Motor neuron (in vitro differentiated cells): ENCODE measurements around the gene WBP2. TPM values are rescaled to one million over a fixed set of nuclear protein-coding genes. Genes with fewer than 3 reads are reported as not detected.
"Not testable (repeated sequence)": the region's sequence is repeated elsewhere in the genome, so short reads cannot be mapped to it uniquely, and the experiment has no call there.

Experiments used
- ATAC-seq, 8 experiments: fragments of 200-7000 bp; cut with Tn5 transposase; replicated peaks in 6 of 8; 2 replicates each; pipeline ENCODE4 v1.8.0; 2021; ENCODE audit warnings: mild to moderate bottlenecking in 8 of 8, moderate library complexity in 8 of 8
- H3K27ac ChIP-seq, 2 donors: fragments of 250-450 bp; sonication (Bioruptor Pico); 2 replicates each; pipeline ENCODE4 v1.9.0; 2021; ENCODE audit warnings: antibody characterized with exemption in 2 of 2, mild to moderate bottlenecking in 2 of 2, moderate library complexity in 1 of 2
- H3K4me1 ChIP-seq, 2 donors: fragments of 250-450 bp; sonication (Bioruptor Pico); replicated peaks in 1 of 2; 2 replicates each; pipeline ENCODE4 v1.6.1; 2021; ENCODE audit warnings: antibody characterized with exemption in 2 of 2, mild to moderate bottlenecking in 2 of 2, moderate library complexity in 1 of 2
- H3K4me3 ChIP-seq, 5 donors: fragments of 250-450 bp; sonication (Bioruptor Pico); 2 replicates each; pipeline ENCODE4 v1.9.0; 2021; ENCODE audit warnings: antibody characterized with exemption in 5 of 5, mild to moderate bottlenecking in 5 of 5, moderate library complexity in 4 of 5
- WGBS, 10 experiments: fragments of 450-650 bp; shearing (Covaris generic); methylation state at CpG; one replicate each; pipeline ENCODE4 v1.0.0; 2022; 5-methylcytosine and 5-hydroxymethylcytosine counted together
- in situ Hi-C, 9 experiments: fragments of 400-800 bp; cut with MboI; loops; one replicate each; pipeline ENCODE4 v1.15.0; 2021; ENCODE audit warnings: low sequenced_read_pairs in 9 of 9, low pct_unique_long_range_greater_than_20kb in 2 of 9; ENCODE audit not compliant: unreplicated experiment in 9 of 9
- total RNA-seq, 8 experiments: library from RNA; unstranded; fragments of 300-600 nt; gene quantifications; 2 replicates each; pipeline versions ENCODE4 v1.2.3 to v1.2.4, GENCODE V29; 2022

The WBP2 gene
- total RNA-seq, 8 experiments from 2014 or later = 51.3 to 86.5 (median 60.1) TPM

DNA sequence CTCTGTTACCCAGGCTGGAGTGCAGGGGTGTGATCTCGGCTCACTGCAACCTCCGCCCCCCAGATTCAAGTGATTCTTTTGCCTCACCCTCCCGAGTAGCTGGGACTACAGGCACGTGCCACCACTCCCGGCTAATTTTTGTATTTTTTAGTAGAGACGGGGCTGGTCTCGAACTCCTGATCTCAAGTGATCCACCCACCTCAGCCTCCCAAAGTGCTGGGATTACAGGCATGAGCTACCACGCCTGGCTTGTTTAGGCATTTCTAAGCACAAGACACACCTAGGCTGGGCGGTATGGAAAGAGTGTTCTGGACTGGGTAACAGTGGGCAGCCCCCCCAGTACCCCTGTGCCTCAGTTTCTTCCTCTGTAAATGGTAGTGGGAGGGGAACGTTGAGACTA is 15.1 kb upstream of the WBP2 start:
- WGBS, 10 experiments = 50 to 96% (median 93%) methylated on average over 2 to 4 of the region's 10 CpGs; no CpG with 5 or more reads in 5 of the 10 experiments
- H3K27ac ChIP-seq, in situ Hi-C loops, H3K4me3 ChIP-seq, ATAC-seq: not testable (repeated sequence)
- peaks cover 8 to 13% of the 10 kb centered on the region in 2 donors for H3K4me1 ChIP-seq

DNA sequence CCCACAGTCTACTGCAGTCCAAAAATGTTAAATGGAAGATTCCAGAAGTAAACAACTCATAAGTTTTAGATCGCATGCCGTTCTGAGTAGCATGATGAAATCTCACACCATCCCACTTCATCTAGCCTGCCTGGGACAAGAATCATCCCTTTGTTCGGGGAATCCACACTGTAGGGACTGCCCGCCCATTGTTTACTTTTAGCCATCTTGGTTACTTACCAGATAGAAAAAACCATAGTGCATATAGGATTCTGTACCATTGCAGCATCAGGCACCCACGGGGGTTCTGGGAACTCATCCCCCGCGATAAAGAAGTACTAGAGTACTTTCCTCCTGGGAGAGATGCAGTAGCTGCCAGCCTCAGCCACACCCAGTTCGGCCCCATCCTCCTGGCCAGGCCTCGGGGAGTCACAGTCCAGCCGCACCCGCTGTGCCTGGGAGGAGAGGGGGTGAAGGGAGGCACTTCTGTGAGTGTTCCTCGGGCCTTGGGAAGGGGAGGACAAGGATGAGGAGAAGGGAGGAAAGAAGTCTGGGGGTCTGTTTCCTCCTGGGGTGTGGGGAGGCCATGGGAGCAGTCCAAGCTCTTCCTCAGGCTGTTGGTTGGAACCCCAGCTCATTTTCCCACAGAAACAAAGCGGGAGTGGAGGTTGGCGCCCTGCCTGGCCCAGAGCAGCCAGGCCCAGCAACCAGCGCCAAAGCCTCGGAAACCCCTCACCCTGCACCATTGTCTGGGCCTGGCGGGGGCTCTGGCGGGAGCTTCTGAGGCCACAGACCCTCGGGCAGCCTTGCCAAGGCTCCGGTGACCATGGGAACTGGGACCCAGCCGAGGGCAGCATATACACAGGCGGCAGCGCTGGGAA is 14.4 kb upstream of the WBP2 start:
- Histone ChIP-seq H3K4me1 (peaks cover 8 to 20% of the 10 kb centered on the region in 2 donors), H3K27ac (no peak overlapping the region), H3K4me3 (no peak overlapping the region)
- in situ Hi-C loops = no loop called here
- WGBS, 10 experiments = 0 to 92% (median 66%) methylated on average over 2 to 7 of the region's 23 CpGs; no CpG with 5 or more reads in 3 of the 10 experiments
- peak; percentile 5 to 84 (median 30) for ATAC-seq

DNA sequence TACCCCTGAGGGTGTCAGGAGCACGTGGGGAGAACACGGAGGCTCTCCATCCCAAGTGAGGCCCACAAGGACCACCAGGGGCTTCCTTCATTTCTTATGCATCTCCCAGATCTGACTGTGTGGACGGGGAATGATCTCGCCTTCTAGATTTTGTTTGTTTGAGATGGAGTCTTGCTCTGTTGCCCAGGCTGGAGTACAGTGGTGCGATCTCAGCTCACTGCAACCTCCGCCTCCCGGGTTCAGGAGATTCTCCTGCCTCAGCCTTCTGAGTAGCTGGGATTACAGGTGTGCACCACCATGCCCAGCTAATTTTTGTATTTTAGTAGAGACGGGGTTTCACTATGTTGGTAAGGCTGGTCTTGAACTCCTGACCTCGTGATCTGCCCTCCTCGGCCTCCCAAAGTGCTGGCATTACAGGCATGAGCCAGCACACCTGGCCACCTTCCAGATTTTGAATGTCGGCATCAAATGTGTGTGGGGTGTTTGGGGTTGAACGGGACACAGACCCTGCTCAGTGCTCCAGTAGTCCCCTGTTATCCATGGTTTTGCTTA is 13.7 kb upstream of the WBP2 start:
- 13 to 100% methylated on average over 1 to 3 of the region's 12 CpGs; no CpG with 5 or more reads in 8 of the 10 experiments for WGBS, 10 experiments

DNA sequence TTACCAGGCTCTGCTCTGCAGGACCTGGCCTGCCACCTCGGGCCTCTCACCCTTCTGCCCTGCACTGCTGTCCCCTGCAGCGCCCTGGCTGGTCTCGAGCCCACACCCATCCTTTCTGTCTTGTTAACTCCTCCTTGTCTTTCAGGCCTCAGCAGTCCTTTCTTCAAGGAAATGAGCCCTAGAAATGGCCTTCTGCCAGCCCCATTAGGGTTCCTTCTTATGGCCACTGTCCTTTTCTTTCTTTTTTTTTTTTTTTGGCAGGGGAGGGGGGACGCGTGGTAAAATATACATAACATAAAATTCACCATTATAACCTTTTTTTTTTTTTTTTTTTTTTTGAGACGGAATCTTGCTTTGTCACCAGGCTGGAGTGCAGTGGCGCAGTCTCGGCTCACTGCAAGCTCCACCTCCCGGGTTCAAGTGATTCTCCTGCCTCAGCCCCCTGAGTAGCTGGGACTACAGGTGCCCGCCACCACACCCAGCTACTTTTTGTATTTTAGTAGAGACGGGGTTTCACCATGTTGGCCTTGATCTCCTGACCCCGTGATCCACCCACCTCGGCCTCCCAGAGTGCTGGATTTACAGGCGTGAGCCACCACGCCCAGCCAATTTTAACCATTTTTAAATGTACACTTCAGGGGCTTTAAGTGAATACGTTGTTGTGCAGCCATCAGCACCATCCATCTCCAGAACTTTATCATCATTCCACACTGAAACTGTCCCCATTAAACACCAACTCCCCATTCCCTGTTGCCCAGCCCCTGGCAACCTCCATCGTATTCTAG is 10.5 kb upstream of the WBP2 start:
- 46 to 100% (median 65%) methylated on average over 3 to 11 of the region's 17 CpGs for WGBS, 10 experiments
- in situ Hi-C loops = not testable (repeated sequence)

More for the DNA sequence above, 13.7 kb upstream of the WBP2 start:
- peaks cover 8 to 20% of the 10 kb centered on the region in 2 donors for H3K4me1 ChIP-seq
- in situ Hi-C loops, ATAC-seq, H3K27ac ChIP-seq, H3K4me3 ChIP-seq: not testable (repeated sequence)

DNA sequence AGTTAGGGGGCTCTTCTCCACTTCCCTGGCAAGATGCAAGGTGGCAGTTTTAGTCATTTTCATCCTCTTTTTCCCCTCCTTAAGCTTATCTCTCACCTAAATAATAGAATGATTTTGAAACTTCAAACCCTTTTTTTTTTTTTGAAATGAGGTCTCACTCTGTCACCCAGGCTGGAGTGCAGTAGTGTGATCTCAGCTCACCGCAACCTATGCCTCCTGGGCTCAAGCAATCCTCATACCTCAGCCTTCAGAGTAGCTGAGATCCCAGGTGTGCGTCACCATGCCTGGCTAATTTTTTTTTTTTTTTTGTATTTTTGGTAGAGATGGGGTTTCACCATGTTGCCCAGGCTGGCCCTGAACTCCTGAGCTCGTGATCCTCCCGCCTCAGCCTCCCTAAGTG is 9.8 kb upstream of the WBP2 start:
- in situ Hi-C loops, H3K27ac ChIP-seq, ATAC-seq, H3K4me3 ChIP-seq: not testable (repeated sequence)
- H3K4me1 ChIP-seq = peaks cover 8 to 13% of the 10 kb centered on the region in 2 donors
- WGBS, 10 experiments = 63 to 100% (median 84%) methylated on average over 1 to 4 of the region's 4 CpGs; no CpG with 5 or more reads in 2 of the 10 experiments

More for the DNA sequence above, 10.5 kb upstream of the WBP2 start:
- ATAC-seq, H3K4me3 ChIP-seq, H3K27ac ChIP-seq: not testable (repeated sequence)
- H3K4me1 ChIP-seq = peaks cover 8 to 13% of the 10 kb centered on the region in 2 donors

DNA sequence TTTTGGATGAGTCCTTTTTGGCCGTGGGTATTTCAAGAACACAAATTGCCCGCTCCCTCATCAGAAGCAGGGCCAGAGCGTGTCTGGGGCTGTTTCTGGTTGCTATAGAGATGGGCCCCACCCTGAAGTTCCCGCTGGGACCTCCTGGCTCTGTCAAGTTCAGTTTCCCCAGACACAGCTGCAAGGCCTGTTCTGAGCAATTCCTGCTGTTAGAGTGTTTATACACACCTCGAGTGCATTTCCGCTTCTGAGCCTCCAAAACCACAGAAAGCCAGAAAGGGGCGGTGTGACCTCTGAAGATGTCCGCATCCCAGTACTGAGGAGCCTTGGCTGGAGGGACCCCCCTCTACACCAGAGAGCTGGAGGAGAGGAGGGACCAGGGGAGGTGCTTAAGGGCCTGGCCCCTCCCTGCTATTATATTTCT is 9.3 kb upstream of the WBP2 start:
- no peak overlapping the region for H3K27ac ChIP-seq
- no peak overlapping the region for H3K4me3 ChIP-seq
- in situ Hi-C loops = no loop called here
- peaks cover 5 to 11% of the 10 kb centered on the region in 2 donors for H3K4me1 ChIP-seq
- WGBS, 10 experiments = 0 to 43% (median 33%) methylated on average over 1 to 7 of the region's 8 CpGs; no CpG with 5 or more reads in 4 of the 10 experiments
- ATAC-seq = peak; percentile 38 to 90 (median 56)

DNA sequence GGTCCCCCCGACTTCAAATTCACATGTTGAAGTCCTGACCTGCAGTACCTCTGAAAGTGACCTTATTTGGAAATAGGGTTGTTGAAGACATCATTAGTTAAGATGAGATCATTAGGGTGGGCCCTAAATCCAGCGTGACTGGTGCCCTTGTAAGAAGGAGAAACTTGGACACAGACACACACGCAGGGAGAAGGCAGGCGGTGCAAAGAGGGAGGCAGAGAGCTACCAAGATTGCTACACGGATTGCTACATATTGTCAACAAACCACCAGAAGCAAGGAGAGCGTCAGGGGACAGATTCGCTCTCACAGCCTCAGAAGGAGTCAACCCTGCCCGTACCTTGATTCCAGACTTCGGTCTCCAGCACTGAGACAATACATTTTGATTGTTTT is 6.8 kb upstream of the WBP2 start:
- peak in 2 of 8 experiments; percentile 30 to 50 for ATAC-seq
- in situ Hi-C loops = no loop called here
- Histone ChIP-seq H3K27ac (no peak overlapping the region), H3K4me3 (no peak overlapping the region), H3K4me1 (peaks cover under 1 to 8% of the 10 kb centered on the region in 2 donors)
- 20 to 82% (median 78%) methylated on average over 1 to 6 of the region's 9 CpGs; no CpG with 5 or more reads in 1 of the 10 experiments for WGBS, 10 experiments

DNA sequence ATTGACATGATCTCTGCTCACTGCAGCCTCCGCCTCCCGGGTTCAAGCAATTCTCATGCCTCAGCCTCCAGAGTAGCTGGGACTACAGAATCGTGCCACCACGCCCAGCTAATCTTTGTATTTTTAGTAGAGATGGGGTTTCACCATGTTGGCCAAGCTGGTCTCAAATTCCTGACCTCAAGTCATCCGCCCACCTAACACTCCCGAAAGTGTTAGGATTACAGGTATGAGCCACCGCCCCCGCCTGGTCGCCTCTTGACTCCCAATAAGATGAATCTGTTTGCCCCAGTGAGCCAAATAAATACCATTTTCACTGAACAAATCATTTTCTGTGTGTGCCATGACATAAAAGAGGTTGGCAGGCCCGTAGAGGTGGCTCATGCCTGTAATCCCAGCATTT is 4.2 kb upstream of the WBP2 start:
- H3K4me3 ChIP-seq, H3K4me1 ChIP-seq, ATAC-seq, H3K27ac ChIP-seq, in situ Hi-C loops: not testable (repeated sequence)
- WGBS, 10 experiments = 50 to 100% (median 84%) methylated on average over 1 to 10 of the region's 10 CpGs

DNA sequence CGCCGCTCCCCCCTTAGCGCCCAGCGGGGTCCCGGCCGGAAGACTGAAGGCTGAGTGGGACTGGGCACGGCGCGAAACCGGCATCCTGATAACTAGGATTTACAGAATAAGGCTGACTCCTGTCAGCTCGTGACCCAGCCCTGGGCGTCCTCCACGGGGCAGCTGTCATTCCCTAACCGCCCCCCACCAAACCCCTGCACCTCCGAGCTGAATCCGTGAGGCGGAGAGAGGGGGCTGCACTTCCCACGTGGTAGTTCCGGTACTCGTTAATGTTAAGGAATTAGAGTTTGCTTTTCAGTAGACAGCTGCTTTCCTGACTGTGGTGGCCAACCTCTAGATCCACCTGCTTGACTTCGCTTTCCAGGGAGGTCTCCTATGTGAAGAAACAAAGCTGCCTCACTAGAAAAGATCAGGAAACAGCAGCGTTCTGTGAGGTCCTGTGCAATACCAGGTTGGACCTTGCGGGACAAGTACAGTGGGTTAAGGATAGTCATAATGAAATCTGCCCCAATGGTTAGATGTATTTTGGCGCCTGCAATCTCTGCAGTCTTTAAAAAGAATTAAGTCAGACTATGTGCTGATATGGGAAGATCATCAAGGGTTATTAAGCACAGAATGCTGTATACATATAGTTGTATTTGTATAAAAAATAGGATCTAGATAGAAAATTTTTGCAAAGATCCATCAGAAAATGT is 1.1 kb upstream of the WBP2 start:
- H3K4me3 ChIP-seq = peak overlapping the region; percentile 48 to 69 (median 56)
- 0 to 33% (median 10%) methylated on average over 2 to 6 of the region's 24 CpGs; no CpG with 5 or more reads in 3 of the 10 experiments for WGBS, 10 experiments
- ATAC-seq = no peak
- in situ Hi-C loops = no loop called here
- peak overlapping the region; percentile 69 to 78 for H3K27ac ChIP-seq
- H3K4me1 ChIP-seq = peaks cover 9 to 12% of the 10 kb centered on the region in 2 donors

DNA sequence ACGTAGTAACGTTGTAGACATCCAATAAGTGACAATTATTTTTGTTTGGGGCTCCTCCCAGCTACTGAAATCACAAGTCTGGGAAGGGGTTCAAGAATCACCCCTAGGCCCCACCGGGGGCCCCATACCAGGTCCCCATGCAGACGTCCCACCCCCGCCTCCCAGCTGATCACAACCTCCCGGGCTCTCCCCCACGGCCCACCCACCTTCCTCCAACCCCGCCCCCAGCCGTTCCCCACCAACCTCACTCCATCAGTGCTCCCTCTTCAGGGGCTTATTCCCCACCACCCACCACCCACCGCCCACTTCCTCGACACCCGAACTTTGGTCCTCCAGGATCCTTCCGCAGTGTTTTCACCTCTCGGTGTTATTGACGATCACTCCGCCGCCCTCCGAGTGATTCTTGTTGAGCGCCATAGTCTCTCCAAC is 240 bp downstream of the WBP2 start:
- peak in 7 of 8 experiments; percentile 1 to 8 (median 4) for ATAC-seq
- Histone ChIP-seq H3K27ac (peak overlapping the region in 1 of 2 donors; percentile 6), H3K4me3 (peak overlapping the region; percentile 49 to 71 (median 56)), H3K4me1 (peaks cover 9 to 12% of the 10 kb centered on the region in 2 donors)
- WGBS, 10 experiments = 0% methylated on average over 1 to 2 of the region's 19 CpGs; no CpG with 5 or more reads in 7 of the 10 experiments
- in situ Hi-C loops = no loop called here

DNA sequence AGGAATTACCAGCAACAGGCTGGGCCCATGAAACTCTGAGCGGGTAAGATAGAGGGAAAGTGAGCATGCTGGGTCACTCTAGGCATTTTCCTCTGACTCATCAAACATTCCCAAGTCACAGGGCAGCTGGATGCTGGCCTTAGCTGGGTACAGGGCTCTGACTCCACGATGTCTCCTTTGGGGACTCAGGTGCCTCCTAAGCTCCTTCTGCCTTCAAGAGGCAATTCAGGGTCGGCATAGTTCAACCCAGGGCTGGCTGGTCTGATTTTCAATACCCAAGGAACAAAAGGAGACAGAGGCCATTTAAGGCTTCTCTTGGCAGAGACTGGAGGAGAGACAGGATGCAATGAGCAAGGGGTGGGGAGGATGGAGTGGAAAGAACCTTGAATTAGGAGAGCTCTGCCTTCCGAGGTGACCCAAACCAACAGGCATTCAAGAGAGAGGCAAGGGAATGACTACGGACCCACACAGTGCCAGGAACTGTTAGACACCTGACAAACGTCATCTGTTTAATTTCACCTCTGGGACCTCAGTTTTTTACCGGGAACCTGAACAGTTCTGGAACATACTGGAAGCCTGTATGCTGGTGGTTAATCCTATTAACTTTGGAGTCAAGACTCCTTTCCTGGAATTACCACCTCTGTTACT is 910 bp downstream of the WBP2 start:
- H3K27ac ChIP-seq = peak overlapping the region in 1 of 2 donors; percentile 6
- ATAC-seq = no peak
- in situ Hi-C loops = no loop called here
- peaks cover 9 to 12% of the 10 kb centered on the region in 2 donors for H3K4me1 ChIP-seq
- H3K4me3 ChIP-seq = peak overlapping the region; percentile 49 to 71 (median 56)
- 6 to 67% (median 36%) methylated on average over 1 to 7 of the region's 7 CpGs; no CpG with 5 or more reads in 2 of the 10 experiments for WGBS, 10 experiments

DNA sequence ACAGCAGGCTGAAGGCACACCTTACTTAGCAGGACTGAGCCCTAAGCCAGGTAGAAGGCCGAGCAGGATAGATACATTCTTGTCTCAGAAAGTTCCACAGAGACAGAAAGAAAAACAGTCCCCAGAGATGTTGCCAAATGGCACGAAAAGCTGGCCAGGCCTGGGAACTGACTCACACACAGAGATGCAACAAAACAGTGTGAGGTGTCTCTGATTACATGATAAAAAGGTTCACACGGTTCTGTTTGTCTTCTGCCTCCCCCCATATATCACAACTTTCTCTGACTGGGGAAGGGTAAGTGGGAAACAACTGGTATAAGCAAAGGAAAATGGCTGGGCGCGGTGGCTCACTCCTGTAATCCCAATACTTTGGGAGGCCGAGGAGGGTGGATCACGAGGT is 1.7 kb downstream of the WBP2 start:
- H3K4me1 ChIP-seq = peaks cover 9 to 12% of the 10 kb centered on the region in 2 donors

More for the DNA sequence above, 1.7 kb downstream of the WBP2 start:
- Histone ChIP-seq H3K27ac (no peak overlapping the region), H3K4me3 (no peak overlapping the region)
- 0 to 100% (median 74%) methylated on average over 1 to 7 of the region's 7 CpGs for WGBS, 10 experiments
- no peak for ATAC-seq
- in situ Hi-C loops = no loop called here
